HG02870 (cell line): Measurements from ENCODE around the gene PITPNM1.
"Not testable (repeated sequence)": the region's sequence is repeated elsewhere in the genome, so short reads cannot be mapped to it uniquely, and the experiment has no call there.

Experiments used
- ATAC-seq: cut with Tn5 transposase; IDR thresholded peaks from one replicate; pipeline ENCODE4 v1.9.1; 2021; ENCODE audit warnings: mild to moderate bottlenecking, moderate library complexity; ENCODE audit not compliant: unreplicated experiment

Gene PITPNM1

DNA sequence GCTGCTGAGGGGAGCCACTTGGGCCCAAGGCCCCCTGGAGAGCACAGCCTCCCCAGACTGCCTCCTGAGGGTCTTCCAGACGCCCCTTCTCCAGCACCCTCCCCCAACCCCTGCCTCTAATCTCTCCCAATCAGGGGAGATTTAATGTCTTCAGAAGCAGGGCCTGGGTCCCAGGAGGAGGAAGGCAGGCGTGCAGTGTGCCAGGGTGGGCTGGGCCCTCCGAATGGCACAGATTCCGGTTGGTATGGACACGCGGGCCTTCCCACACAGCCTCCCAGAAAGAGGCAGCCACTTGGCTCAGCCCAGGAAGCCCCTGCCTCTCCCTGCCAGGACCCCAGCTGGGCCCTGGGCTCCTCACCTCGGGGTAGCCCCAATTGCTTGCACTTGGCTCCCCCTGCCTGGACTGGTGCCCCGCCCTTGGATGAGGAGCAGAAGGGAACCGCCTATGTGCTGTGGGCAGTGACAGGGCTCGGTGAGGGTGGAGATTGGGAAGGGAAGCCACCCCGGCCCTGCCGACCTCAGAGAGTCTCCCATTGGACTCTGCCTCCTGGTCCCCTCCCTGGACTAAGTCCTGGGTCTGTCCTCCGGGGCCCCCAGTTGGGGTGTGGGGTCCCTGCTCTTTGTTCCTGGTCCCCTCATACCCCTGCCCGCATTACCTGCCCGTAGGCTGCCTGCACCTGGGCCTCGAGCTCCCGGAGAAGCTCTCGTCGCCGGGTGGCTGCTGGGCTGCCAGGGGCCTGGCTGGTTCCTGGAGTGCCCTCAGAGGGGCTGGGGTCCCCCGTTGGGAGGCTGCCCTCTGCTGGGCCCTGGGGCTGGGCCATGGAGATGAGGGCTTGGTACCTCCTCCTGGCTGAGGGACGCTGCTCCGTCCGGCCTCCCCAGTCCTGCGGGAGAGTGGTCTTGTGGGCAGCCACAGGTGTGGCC, 18.7 kb upstream of the PITPNM1 start:
- ATAC-seq: no peak

DNA sequence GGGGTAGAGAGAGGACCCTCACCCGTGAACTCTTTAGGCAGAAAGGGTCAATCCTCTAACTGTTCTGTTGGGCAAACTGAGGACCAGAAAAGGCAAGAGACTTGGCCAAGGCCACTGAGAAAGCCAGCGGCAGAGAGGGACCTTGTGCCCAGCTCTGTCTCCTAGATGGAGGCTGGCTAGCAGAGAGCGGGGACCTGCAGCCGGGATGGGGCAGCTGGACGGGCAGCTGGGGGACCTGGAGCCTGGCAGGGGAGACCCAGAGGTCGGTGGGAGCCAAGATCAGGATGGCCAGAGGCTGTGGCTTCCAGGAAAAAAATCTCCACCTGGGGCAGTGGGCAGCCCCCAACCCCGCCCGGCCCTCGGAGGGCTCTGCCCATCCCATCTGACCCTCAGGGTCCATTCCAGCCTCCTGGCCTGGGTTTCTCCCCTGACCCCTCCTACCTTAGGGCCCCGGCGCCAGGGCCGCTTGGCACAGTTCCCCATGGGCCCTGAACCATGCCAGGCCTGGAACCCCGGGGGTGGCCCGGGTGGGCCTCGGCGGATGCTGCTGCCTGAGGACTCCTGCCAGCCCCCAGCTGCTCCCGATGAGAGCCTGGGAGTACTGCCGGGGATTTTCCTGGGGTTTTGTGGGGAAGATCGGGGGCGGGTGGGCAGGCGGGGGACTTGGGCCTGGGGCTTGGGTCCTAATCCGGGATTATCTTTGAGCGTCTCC, 17.8 kb upstream of the PITPNM1 start, which contains the start of gene CABP2:
TSS of gene CABP2 (minus strand) at position 603 of the 712 bp plus-strand sequence. CDS start at position 483, 120 bp downstream.
- ATAC-seq: no peak

DNA sequence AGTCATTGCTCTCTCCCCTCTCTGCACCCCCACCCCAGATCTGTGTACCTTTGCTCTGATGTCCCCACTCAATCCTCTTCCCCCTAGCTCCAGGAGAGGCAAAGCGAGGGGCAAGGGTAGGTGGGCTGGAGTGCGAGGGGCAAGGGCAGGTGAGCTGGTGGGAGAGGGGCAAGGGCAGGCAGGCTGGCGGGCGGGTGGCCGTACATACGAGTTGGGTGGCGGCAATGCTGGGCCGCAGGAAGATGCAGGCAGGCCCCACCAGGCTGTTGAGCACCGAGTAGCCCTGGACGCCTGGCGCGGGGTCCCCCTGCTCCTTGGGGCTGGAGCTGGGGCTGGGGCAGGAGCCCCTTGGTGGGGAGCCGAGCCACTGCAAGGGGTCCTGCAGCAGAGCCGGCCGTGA, 17.2 kb upstream of the PITPNM1 start:
- no peak for ATAC-seq

DNA sequence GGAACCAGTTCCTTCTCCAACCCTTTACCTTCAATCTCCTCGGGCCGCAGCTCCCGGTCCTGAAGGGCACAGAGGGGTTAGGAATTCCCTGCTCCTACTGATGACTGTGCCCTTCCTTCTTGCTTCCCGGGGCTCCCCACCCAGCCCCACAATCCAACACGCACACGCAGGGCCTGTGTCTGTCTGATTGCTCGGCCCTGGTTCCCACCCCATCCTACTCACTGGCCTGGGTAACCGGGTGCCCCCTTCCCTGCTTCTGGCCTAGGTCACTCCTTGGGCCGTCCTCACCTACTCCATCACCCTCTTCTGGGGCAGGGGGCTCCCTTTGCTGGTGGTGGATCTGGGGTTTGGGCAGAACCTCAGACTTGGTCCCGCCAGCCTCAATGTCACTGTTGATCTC, 16.8 kb upstream of the PITPNM1 start:
- no peak for ATAC-seq

DNA sequence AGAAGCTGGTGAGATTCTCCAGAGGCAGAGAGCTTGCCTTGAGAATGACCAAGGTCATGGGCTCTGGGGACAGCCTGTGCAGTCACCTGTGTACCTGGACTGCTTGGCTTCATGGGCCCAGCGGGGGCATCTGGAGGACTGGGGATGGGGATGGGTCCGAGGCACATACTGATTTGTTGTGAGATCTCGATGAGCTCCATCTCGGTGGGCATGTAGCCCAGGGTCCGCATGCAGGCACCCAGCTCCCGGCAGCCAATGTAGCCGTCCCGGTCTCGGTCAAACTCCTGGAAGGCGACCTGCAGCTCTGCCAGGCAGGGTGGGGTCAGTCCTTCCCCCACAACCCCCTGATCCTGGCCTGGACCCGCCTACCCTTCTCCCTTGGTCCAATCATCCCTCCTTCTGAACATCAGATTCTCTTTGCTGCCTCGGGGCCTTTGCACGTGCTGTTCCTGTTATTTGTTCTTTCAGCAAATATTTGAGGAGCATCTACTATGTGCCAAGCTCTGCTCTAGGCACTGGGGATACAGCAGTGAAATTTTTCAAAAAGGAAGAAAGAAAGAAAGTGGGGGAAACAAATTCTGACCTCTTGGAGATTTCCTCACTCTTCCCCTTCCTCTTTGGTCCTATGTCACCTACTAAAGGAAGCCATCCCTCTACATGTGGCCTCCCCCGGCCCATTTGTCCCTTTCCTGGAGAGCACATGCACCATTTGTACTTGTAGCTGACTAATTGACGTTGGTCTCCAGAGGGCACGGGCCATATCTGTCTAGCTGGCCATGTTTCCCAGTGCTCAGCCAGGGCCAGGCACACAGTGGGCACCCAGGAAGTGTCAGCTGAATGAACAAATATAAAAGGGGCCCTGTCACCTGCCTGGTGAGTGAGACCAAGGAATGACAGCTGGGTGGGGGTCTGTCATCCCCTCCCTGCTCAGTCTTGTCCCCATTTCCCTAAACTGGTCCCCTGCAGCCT, 16.0 kb upstream of the PITPNM1 start:
- ATAC-seq: no peak

DNA sequence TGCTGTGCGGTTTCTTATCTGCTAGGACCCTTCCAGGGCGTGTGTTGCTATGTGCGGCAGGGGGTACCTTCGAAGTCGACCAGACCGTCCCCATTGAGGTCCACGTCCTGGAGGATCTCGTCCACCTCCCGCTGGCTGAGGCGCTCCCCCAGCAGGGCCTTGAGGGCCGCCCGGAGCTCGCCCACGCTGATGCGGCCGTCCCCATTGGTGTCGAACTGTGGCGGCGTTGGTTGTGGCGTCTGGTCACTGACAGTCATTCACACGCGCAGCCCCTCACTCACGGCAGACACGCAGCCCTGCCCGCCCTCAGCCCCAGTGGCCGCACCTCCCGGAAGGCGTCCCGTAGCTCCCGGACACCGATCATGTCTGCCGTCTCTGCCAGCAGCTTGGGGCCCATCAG, 14.6 kb upstream of the PITPNM1 start:
- no peak for ATAC-seq

DNA sequence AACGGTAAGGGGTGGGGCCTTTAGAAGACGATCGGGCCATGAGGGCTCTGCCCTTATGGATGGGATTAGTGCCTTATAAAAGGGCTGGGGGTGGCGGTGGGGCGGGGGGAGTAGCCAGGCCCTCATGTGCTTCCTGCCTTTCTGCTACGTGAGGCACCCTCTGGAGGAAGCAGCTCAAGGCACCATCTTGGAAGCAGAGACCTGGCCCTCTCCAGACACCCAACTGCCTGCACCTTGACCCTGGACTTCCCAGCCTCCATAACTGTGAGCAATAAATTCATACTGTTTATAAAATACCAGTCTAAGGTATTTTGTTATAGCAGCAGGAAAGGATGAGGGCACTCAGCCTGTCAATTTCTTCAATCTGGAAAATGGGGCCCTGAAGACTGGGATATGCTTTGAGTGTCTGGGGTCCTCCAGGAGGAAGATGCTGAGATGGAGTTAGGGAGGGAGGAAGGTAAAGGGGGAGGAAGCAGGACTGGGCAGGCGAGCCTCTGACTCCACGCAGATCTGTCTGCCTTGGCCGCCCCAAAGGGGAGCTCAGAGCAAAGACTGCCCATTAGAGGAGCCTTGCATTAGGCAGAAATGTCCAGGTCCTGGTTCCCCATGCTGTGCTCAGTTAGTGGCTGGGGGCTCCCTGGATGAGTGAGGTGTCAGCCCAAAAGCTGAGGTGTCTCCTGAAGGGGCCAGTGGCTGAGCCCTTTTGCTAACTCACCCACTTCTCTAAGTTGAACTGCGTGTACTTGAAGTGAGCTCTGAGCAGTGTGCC, 12.8 kb upstream of the PITPNM1 start:
- ATAC-seq: no peak

DNA sequence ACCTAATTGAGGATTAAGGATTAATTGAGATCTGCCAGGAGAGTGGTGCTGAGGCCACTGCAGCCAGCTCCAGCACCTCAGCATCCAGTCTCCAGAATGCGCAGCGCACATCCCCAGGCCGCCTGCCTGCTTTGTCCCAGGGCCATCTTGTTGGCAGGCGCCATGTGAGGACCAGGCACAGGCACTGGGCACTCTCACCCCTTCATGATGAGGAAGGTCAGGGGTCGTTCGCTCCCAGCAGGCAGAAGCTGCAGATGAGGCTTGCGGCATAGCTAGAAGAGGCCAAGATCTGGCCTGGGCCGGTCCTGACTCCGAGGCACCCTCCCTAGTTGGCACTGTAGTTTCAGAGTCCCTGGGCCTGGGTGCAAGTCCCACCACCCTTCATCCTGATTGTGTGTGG, 11.6 kb upstream of the PITPNM1 start:
- ATAC-seq: no peak

DNA sequence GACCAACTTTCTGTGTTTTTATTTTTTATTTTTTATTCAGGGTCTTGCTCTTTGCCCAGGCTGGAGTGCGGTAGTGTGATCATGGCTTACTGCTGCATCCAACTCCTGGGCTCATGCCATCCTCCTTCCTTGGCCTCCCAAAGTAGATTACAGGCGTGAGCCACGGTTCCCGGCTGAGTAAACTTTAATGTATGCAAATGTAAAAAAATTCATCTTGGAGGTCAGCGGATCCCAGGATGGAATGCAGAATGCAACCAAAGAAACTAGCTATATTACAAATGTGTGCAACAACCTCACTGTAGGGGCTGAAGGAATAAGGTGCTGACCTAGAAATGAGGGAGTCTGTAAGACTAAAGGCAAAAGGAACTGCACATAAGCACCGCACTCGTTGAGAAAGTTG, 9.0 kb upstream of the PITPNM1 start:
- ATAC-seq: no peak

DNA sequence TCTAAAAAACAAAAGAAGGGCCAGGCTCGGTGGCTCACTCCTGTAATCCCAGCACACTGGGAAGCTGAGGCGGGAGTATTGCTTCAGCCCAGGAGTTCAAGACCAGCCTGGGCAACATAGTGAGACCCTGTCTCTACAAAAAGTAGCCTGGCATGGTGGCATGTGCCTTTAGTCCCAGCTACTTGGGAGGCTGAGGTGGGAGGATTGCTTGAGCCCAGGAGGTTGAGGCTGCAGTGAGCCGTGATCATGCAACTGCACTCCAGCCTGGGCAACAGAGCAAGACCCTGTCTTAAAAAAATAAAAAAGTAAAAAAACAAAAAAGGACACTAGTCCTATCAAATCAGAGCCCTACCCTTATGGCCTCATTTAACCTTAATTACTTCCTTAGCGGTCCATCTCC, 6.4 kb upstream of the PITPNM1 start:
- not testable (repeated sequence) for ATAC-seq

DNA sequence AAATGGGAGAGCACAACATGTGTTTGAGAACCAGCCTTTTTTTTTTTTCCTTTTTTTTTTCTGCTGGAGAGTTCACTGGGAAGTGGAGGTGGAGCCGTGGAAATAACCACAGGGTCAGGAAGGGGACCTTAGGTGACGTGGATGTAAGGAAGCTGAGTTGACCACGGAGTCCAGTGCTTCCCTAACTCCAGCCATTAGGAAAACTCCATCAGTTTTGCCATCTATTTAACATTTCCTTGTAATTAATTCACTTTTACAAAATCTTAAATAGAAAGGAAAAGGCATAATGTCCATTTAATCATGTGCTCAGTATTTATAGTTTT, 4.8 kb upstream of the PITPNM1 start:
- ATAC-seq: no peak

DNA sequence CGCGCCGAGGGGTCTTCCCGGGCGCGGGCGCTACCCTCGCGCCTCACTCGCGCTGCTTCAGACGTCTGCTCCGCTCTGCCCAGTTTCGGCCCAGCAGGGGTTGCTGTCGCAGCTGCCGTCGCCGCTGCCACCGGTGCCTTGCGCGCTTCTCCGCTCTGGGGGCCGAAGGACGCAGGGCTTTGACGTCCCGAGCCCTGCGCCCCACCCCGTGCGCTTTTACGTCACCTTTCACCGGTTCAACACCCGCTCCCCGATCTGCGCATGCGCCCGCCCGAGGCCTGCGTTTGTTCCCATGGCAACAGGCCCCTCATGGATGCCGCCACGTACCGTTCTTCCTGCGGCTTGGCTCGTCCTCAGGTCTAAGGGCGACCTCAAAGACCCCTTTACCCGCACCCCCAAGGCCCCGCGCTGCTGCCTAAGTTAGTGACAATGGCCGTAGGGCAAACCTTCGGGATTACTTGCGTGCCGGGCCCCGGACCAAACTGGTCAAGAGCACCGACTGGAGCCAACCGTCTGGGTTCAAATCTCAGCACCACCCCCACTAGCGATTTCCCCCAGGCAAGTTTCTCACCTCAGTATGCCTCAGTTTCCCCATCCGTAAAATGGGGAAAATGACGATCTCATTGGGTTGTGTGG, 3.4 kb upstream of the PITPNM1 start:
- peak; percentile 36 for ATAC-seq

DNA sequence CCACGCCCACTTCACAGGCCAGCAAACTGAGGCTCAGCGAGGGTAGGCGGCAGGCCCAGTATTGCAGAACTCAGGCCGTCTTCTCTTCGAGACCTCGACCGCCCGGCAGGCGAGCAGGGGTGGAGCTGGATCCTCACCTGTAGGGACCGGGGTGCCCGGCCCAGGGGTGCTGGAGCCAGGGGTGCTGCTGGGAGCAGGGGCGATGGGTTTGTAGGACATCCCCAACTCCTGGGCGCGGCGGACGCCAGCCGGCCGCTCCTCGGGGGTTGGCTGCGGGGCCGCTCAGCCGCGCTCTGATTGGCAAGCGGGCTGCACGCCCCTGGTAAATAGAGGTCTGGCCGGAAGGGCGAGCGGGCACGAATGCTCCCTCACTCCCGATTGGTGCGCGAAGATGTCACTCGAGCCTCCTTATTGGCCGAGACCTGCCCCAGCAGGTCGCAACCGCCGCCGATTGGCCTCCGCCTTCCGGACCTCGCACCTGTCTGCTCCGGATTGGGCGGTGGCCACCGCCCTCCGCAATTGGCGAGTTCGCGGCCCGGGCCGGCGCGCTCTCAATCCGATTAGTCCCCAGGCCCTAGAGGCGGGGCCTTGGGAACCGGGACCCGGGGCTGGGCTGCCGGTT, 2.8 kb upstream of the PITPNM1 start, which contains the start of gene CDK2AP2:
TSS of gene CDK2AP2 (minus strand) at position 299 of the 622 bp plus-strand sequence. CDS start at position 219, 80 bp downstream.
- ATAC-seq: peak; percentile 64

DNA sequence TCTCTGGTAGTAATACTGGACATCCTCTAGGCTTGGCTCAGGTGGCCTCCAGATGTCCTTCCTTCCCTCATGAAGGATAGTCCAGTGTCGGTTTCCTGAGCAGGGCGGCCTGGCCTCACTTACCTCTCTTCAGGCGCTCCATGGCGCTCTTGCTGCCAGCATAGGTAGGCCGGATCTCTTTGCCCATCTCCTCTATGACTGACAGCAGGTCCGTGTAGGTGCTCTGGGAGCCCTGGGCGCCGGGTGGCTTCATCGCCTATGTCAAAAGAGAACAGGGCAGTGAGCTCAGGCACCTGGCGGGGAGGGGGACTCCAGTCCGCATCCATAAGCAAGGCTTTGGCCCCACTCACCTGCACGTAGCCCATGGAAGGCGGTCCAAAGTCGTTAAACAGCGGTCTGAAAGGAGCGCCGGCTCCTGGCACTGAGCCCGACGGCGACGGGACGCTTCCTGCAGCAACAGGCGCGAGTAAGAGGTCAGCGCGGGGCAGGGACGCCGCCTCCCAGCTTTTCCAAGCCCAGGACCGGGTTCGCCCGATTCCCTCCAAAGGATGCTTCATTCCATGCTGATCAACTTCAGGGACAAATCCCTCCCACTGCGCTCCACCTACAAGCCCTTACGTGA, 2.2 kb upstream of the PITPNM1 start:
- ATAC-seq: no peak

DNA sequence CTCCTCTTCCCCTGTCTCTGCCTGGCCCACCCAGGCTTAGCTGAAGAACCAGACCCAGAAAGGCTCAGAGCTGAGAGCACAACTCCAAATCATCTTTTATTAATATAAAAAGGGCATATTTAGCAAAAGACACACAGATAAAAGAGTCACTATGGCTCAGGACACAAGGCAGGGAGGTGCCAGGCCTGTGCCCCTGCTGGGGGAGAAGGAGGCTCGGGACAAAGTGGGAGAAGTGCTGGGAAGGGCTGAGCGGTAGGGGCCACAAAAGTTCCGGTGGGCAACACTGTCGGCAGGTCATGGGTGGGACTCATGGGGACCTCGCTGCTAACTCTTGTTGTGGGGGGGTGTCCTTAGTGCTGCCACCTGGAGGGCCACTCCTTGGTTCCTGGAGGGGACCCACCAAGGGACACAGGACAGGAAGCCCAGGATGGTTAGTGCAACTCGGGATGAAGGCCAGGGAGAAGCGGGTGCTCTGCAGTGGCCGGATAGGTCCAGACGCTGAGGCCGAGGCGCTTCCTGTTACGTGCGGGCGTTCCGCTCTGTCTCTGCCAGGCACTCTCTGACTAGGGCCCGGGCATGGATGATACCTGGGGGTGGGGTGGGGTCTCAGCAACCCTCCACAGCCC, 1.4 kb upstream of the PITPNM1 start:
- ATAC-seq: no peak

DNA sequence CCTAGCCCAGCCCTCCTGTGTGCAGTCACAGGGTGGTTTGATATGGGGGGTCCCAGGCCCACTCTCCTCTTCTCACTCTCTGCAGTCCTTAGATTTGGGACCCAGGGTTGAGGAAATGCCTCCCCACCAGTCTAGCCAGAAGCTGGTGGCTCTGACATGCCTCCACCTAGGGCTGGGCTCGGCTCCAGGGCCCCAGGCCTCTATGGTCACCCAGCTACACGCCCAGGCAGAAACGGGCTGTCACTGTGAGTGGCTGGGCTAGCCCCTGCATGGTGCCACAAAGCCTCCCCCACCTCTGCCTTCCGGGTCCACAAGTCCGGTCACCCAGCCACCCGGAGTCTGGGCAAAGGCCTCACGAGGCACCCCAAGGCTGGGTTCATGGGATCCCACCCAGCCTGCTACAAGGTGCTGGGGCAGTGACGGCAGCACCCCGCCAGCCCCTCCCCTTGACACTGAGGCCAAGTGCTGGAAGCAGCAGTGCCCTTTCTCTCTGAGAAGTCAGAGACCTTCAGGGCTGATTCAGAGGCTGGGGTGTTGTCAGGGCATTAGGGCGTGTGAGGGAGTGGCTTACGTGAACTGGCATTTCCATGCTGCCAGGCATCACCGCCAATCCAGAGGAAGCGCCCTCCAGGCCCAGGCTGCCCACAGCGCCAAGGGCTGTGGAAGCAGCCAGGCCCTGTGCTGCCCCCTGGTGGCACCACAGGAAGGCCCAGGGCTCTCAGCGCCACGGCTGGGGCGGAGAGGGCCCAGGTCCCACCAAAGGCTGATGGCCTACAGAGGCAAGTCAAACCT, 638 bp upstream of the PITPNM1 start:
- ATAC-seq: no peak
